ENCODE data around the gene ZMYND19.
A peak's percentile ranks its signal among the peaks of the same experiment; 100 is the strongest.

The ZMYND19 gene

GRCh38 chr9:137592767-137593166, 2.5 kb upstream of the ZMYND19 start:
- in situ Hi-C loops (cut with MboI; ENCODE audit: low pct_unique_long_range_greater_than_20kb, low sequenced_read_pairs) = no loop called here
- DNase-seq = no peak

- DNase-seq = no peak
- in situ Hi-C loops (cut with MboI; ENCODE audit: low pct_unique_long_range_greater_than_20kb, low sequenced_read_pairs) = no loop called here
These were observed 216 bp downstream of the ZMYND19 start for GRCh38 chr9:137590123-137590468.

- DNase-seq = no peak
- in situ Hi-C loops (cut with MboI; ENCODE audit: low pct_unique_long_range_greater_than_20kb, low sequenced_read_pairs) = no loop called here
These were observed 730 bp downstream of the ZMYND19 start for GRCh38 chr9:137589441-137590122.

- in situ Hi-C loops (cut with MboI; ENCODE audit: low pct_unique_long_range_greater_than_20kb, low sequenced_read_pairs) = no loop called here
- DNase-seq = no peak
These were observed 1.4 kb downstream of the ZMYND19 start for GRCh38 chr9:137588891-137589290.

GRCh38 chr9:137588311-137588710, 2.0 kb downstream of the ZMYND19 start:
- DNase-seq = no peak
- in situ Hi-C loops (cut with MboI; ENCODE audit: low pct_unique_long_range_greater_than_20kb, low sequenced_read_pairs) = no loop called here

- DNase-seq = no peak
- in situ Hi-C loops (cut with MboI; ENCODE audit: low pct_unique_long_range_greater_than_20kb, low sequenced_read_pairs) = no loop called here
These were observed 3.5 kb downstream of the ZMYND19 start for GRCh38 chr9:137586854-137587253.

- in situ Hi-C loops (cut with MboI; ENCODE audit: low pct_unique_long_range_greater_than_20kb, low sequenced_read_pairs) = no loop called here
- no peak for DNase-seq
These were observed 6.4 kb downstream of the ZMYND19 start for GRCh38 chr9:137583957-137584356.

GRCh38 chr9:137583347-137583746, 7.0 kb downstream of the ZMYND19 start:
- in situ Hi-C loops (cut with MboI; ENCODE audit: low pct_unique_long_range_greater_than_20kb, low sequenced_read_pairs) = no loop called here
- DNase-seq = no peak

GRCh38 chr9:137582286-137582860, 7.9 kb downstream of the ZMYND19 start:
- DNase-seq = peak; percentile 58
- in situ Hi-C loops (cut with MboI; ENCODE audit: low pct_unique_long_range_greater_than_20kb, low sequenced_read_pairs) = no loop called here

- DNase-seq = no peak
- in situ Hi-C loops (cut with MboI; ENCODE audit: low pct_unique_long_range_greater_than_20kb, low sequenced_read_pairs) = no loop called here
These were observed 8.7 kb downstream of the ZMYND19 start for GRCh38 chr9:137581361-137582285.

GRCh38 chr9:137580954-137581322, 9.4 kb downstream of the ZMYND19 start:
- DNase-seq = no peak
- in situ Hi-C loops (cut with MboI; ENCODE audit: low pct_unique_long_range_greater_than_20kb, low sequenced_read_pairs) = no loop called here

GRCh38 chr9:137580209-137580953, 9.9 kb downstream of the ZMYND19 start:
- in situ Hi-C loops (cut with MboI; ENCODE audit: low pct_unique_long_range_greater_than_20kb, low sequenced_read_pairs) = no loop called here
- no peak for DNase-seq

- in situ Hi-C loops (cut with MboI; ENCODE audit: low pct_unique_long_range_greater_than_20kb, low sequenced_read_pairs) = no loop called here
- DNase-seq = no peak
These were observed 11.1 kb downstream of the ZMYND19 start for GRCh38 chr9:137579259-137579604.

- in situ Hi-C loops (cut with MboI; ENCODE audit: low pct_unique_long_range_greater_than_20kb, low sequenced_read_pairs) = no loop called here
- DNase-seq = peak; percentile 86
These were observed 11.6 kb downstream of the ZMYND19 start, which contains the start of gene DPH7 for GRCh38 chr9:137578518-137579258. Gene DPH7, minus strand, starts transcription at chr9:137578925. Its CDS starts 148 bp downstream, at chr9:137578777.

- in situ Hi-C loops (cut with MboI; ENCODE audit: low pct_unique_long_range_greater_than_20kb, low sequenced_read_pairs) = no loop called here
- no peak for DNase-seq
These were observed 14.4 kb downstream of the ZMYND19 start for GRCh38 chr9:137575716-137576411.

GRCh38 chr9:137575364-137575715, 15.0 kb downstream of the ZMYND19 start:
- in situ Hi-C loops (cut with MboI; ENCODE audit: low pct_unique_long_range_greater_than_20kb, low sequenced_read_pairs) = no loop called here
- no peak for DNase-seq

- in situ Hi-C loops (cut with MboI; ENCODE audit: low pct_unique_long_range_greater_than_20kb, low sequenced_read_pairs) = no loop called here
- DNase-seq = no peak
These were observed 16.1 kb downstream of the ZMYND19 start for GRCh38 chr9:137574192-137574591.

- in situ Hi-C loops (cut with MboI; ENCODE audit: low pct_unique_long_range_greater_than_20kb, low sequenced_read_pairs) = no loop called here
- DNase-seq = no peak
These were observed 19.7 kb downstream of the ZMYND19 start for GRCh38 chr9:137570566-137570965.
